HG03159 (cell line): ENCODE measurements around the gene CHEK1.
A peak's percentile ranks its signal among the peaks of the same experiment; 100 is the strongest.

Source experiments
- ATAC-seq: cut with Tn5 transposase; IDR thresholded peaks from one replicate; pipeline ENCODE4 v1.9.1; 2021; ENCODE audit warnings: mild to moderate bottlenecking, moderate library complexity; ENCODE audit not compliant: unreplicated experiment

The CHEK1 gene

DNA sequence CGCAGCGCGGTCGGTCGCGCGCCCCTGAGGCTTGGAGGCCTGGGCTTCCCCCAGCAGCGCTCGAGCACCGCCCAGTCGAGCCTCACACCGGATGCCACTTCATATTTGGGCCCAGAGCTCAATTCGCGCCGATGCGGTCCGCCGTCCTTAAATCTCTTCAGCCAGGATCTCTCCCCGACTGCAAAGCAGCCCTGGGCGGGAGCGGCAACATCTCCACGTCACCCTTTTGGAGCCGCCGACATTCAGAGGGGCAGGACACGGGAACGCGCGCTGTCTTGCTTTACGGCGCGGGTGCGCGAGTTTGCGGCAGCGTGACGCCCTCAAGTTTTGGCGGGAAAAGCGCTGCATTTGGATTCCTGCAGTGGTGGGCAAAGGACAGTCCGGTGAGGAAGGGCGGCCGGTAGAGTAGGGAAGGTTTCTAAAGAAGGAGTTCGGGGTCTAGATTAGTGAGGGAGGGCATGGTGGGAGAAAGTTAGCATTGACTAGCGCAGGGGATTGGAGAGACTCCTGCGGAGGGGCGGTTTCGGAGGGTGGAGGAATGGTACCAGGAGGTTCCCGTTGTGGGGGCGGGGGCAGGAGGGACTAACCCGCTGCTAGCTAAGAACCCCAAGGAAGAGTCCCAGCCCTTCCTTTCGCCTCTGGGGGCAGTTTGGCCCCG is 796 bp downstream of the CHEK1 start:
- peak; percentile 87 for ATAC-seq

DNA sequence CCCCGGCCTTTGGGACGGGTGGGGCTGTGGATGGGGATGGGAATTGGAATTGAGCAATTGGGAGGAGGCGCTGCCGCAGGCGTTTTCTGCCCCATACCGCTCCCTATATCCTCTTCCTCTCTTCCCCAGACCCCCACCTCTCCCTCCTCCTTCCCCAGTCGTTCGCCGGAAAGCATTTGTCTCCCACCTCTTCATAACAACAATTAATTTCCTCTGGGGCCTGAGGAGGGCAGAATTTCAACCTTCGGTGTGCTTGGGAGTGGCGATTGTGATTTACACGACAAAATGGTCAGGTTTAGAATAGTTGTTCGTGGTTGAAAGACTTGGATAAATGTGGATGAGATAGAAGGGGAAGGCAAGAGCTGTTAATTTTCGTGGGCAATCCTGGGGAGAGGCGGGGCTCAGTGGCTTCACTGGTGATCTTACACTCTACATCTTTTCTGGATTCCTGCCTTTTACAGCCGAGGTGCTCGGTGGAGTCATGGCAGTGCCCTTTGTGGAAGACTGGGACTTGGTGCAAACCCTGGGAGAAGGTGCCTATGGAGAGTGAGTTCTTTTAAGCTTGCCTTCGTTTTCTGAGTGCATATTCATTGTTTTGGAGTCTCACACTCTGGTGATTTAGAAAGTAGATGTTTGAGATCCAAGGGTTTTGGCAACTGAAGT is 1.5 kb downstream of the CHEK1 start:
- ATAC-seq, result peak; percentile 33

GRCh38 chr11:125627236-125627910 is 2.4 kb downstream of the CHEK1 start:
- ATAC-seq, result no peak

- no peak for ATAC-seq
These were observed 12.9 kb downstream of the CHEK1 start for GRCh38 chr11:125637840-125638239.

- no peak for ATAC-seq
These were observed 13.4 kb downstream of the CHEK1 start for GRCh38 chr11:125638315-125638714.

- no peak for ATAC-seq
These were observed 20.9 kb downstream of the CHEK1 start for GRCh38 chr11:125645871-125646270.

DNA sequence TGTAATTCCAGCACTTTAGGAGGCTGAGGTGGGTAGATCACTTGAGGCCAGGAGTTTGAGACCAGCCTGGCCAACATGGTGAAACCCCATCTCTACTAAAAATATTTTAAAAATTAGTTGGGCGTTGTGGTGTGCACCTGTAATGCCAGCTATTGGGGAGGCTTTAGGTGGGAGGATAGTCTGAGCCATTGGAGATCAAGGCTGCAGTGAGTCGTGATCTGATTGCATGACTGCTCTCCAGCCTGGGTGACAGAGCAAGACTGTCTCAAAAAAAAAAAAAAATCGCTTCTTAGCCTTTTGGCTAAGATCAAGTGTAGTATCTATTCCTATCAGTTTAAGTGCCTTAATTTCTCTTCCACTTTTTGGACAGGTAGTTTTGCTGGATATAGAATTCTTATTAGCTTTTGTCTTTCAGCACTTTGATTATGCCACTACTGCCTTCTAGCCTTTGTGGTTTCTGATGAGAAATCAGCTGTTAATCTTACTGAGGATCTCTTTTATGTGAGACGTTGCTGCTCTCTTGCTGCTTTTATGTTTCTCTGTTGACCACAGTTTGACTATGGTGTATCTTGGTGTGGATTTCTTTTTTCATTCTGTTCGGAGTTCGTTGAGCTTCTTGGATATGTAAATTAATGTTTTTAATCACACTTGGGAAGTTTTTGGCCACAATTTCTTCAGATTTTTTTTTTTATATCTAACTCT is 24.7 kb downstream of the CHEK1 start:
- ATAC-seq, result no peak

- ATAC-seq, result no peak
These were observed 37.7 kb downstream of the CHEK1 start for GRCh38 chr11:125662689-125663088.

- no peak for ATAC-seq
These were observed 38.9 kb downstream of the CHEK1 start for GRCh38 chr11:125663910-125664309.

DNA sequence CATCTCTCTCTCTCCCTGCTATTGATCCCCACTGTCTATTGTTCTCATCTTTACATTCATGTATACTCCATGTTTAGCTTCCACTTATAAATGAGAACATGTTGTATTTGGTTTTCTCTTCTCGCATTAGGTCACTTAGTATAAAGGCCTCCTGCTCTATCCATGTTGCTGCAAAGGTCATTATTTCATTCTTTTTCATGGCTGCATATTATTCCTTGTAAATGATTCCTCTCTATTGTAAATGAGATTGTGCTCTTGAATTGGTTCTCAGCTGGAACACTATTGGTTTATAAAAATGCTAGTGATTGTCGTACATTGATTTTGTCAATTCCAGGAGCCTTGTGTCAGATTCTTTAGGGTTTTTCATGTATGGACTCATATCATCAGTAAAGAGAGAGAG is 42.2 kb downstream of the CHEK1 start:
- no peak for ATAC-seq

- no peak for ATAC-seq
These were observed 45.2 kb downstream of the CHEK1 start for GRCh38 chr11:125670172-125670571.

- no peak for ATAC-seq
These were observed 46.6 kb downstream of the CHEK1 start for GRCh38 chr11:125671561-125671960.

DNA sequence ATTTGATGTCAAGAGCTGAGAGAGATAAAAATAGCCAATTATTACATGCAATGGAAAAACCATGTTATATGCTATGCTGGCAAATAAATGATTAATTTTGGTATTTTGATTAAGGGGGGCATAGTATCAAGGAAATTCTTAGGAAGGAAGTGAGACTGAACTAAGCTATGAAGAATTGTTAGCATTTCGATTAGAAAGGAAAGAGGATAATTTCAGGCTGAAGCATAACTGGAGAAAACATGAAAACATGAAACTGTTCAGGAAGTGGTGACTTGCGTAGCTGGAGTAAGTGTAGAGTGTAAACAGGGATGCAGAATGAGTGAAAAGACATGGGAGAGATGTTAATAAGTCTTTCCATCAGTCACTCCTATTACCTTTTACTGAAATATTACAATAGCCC is 49.2 kb downstream of the CHEK1 start:
- no peak for ATAC-seq

- no peak for ATAC-seq
These were observed 50.2 kb downstream of the CHEK1 start for GRCh38 chr11:125675196-125675595.

- ATAC-seq, result no peak
These were observed 54.4 kb downstream of the CHEK1 start for GRCh38 chr11:125679397-125679796.

DNA sequence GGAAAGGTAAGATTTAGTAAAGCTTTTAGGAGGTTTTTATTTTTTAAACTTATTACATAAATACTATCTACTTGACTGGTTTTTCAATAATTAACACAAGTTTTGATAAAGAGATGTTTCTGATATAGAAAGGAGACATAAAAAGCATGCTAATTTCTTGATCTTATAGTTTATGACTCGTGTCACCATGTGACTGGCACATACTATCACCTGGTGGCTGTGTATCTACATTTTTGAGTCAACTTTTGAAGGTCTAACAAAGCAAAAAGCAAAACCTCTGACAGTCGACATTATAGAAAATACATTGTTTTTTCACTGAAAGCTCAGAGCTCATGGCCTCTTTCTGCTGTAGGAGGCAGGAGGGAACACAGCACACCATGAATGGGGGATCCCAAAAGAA is 54.9 kb downstream of the CHEK1 start:
- ATAC-seq, result no peak

GRCh38 chr11:125680747-125681146 is 55.8 kb downstream of the CHEK1 start, which contains the start of gene ACRV1:
Gene ACRV1 (minus strand): TSS chr11:125680847. CDS start chr11:125680780, 67 bp downstream.
- ATAC-seq, result no peak

DNA sequence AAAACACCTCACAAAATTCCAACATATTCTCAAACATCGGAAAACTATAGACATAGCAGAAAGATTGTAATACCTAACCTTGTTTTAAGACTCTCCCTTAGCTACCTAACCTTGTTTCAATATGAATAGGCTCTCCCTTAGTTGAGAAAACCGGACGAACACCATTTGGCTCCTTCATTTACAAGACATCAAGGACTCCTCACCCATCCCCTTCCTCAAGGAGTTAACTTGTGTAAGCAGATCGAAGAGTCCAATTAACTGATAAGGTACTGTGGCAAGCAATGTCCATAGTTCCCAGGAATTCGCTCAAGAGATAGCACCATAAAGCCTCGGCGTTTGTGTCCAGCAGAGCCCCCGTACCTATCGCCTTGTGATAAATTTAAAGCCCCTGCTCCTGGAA is 60.3 kb downstream of the CHEK1 start:
- ATAC-seq, result no peak

- ATAC-seq, result no peak
These were observed 63.1 kb downstream of the CHEK1 start for GRCh38 chr11:125688066-125688465.

DNA sequence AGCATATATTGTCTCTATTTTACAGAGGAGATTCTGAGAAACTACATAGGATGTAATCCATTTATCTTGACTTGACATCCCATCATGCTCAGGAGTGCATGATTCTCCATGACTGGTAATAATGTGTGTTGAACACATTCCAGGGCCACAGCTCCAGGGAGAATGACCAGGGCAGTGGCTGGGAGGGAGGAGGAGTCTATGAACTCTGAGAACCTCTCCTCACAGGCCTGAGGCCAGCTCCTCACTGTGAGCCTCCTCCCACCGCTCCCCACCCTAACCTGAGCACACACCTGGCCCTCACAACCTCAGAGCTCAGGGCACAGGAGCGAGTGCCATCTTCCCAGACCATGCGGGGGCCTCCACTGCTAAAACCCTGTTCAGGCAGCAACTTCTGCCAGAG is 63.7 kb downstream of the CHEK1 start:
- no peak for ATAC-seq

- ATAC-seq, result no peak
These were observed 64.4 kb downstream of the CHEK1 start for GRCh38 chr11:125689274-125689859.
